Measurements from ENCODE around the gene PKP3. TPM values are rescaled to one million over a fixed set of nuclear protein-coding genes. Genes with fewer than 3 reads are reported as not detected.

Gene PKP3
- polyA plus RNA-seq, 1 of the 3 experiments (the other 2 are of a cell fraction) = 1.4 TPM

- Histone ChIP-seq H3K36me3 (replicated peaks in 1 of 2; ENCODE audit: control insufficient read depth in 1 of 2, insufficient read depth in 2 of 2, low read length in 1 of 2) (no peaks in the 10 kb centered on the region), H3K4me2 (peak overlapping the region; percentile 67; the same call in 1 of the 2 replicates), H3K9me2 (no peaks in the 10 kb centered on the region), H4K20me1 (ENCODE audit: insufficient read depth) (no peaks in the 10 kb centered on the region), H3K9me3 (no peaks in the 10 kb centered on the region), H2AFZ (ENCODE audit: low read depth) (no peak overlapping the region), H3K27ac (ENCODE audit: low read depth in 2 of 2, low read length in 1 of 2) (no peak overlapping the region), H3F3A (replicated peaks; ENCODE audit: insufficient read depth) (no peaks in the 10 kb centered on the region), H3K79me2 (ENCODE audit: insufficient read depth) (no peaks in the 10 kb centered on the region), H3K9ac (no peak overlapping the region), H3K4me1 (ENCODE audit: control insufficient read depth in 1 of 2, insufficient read depth in 2 of 2, low read depth in 1 of 2, low read length in 1 of 2) (peaks cover 0 to 7% of the 10 kb centered on the region in 2 experiments; a peak in 1 of 4 replicates), H3K27me3 (ENCODE audit: insufficient read depth) (peaks cover 33% of the 10 kb centered on the region), H3K4me3 (ENCODE audit: low read depth in 2 of 2, low read length in 1 of 2) (peak overlapping the region; percentile 6 to 17; a peak in 1 of 4 replicates)
- CTCF ChIA-PET = interaction anchor here (0.9 to 3.9 kb wide), 5 partner anchors 32 to 164 kb away, joined by 3 to 14 read pairs (median 4); no protein-coding TSS in a partner anchor
- DNase-seq = no peak
- WGBS (ENCODE audit: low lambda C conversion rate) = 64% methylated on average over 8 of the region's 45 CpGs
- POLR2A ChIA-PET = no interaction called here
- no peak for TF ChIP-seq TEAD4 (IDR thresholded peaks at IDR 0.05; ENCODE audit: borderline replicate concordance, insufficient read depth)
- no peak for TF ChIP-seq MEF2A (IDR thresholded peaks at IDR 0.05; ENCODE audit: borderline replicate concordance, low read depth)
- TF ChIP-seq SMC3 (IDR thresholded peaks at IDR 0.05; ENCODE audit: low read depth, low read length) = no peak
- no peak for TF ChIP-seq RXRA (IDR thresholded peaks at IDR 0.05; ENCODE audit: borderline replicate concordance, low read depth)
- TF ChIP-seq EP300 (IDR thresholded peaks at IDR 0.05; ENCODE audit: borderline replicate concordance in 1 of 2, low read depth in 1 of 2, low read length in 1 of 2) = no peak
- no peak for TF ChIP-seq TAF1 (IDR thresholded peaks at IDR 0.05; ENCODE audit: borderline replicate concordance, low read depth, low read length)
- no peak for TF ChIP-seq USF1 (IDR thresholded peaks at IDR 0.05; ENCODE audit: borderline replicate concordance, low read depth)
- TF ChIP-seq FOXM1 (IDR thresholded peaks at IDR 0.05; ENCODE audit: low read depth) = no peak
- no peak for TF ChIP-seq NRF1 (IDR thresholded peaks at IDR 0.05; ENCODE audit: low read depth, low read length)
- no peak for TF ChIP-seq JUND (IDR thresholded peaks at IDR 0.05)
- TF ChIP-seq RCOR1 (IDR thresholded peaks at IDR 0.05; ENCODE audit: low read length) = no peak
- no peak for TF ChIP-seq ELF1 (IDR thresholded peaks at IDR 0.05)
- no peak for TF ChIP-seq ZBTB33 (IDR thresholded peaks at IDR 0.05; ENCODE audit: borderline replicate concordance, low read depth)
- TF ChIP-seq TCF12 (IDR thresholded peaks at IDR 0.05) = no peak
- no peak for TF ChIP-seq CHD2 (IDR thresholded peaks at IDR 0.05; ENCODE audit: low read length, partially characterized antibody)
- no peak for TF ChIP-seq GABPA (IDR thresholded peaks at IDR 0.05; ENCODE audit: low read depth)
- no peak for TF ChIP-seq RAD21 (IDR thresholded peaks at IDR 0.05; ENCODE audit: low read length)
These were observed 22.2 kb downstream of the PKP3 start for GRCh38 chr11:416051-416756.
